Coronary artery (tissue), 2 donors: Measurements from ENCODE around the gene IKBKE.
A peak's percentile ranks its signal among the peaks of the same experiment; 100 is the strongest.

Experiments
- DNase-seq: peaks from one replicate; pipeline ENCODE4 v3.0.0-alpha.2; 2017; ENCODE audit warnings: low spot score
- H3K27ac ChIP-seq, 2 donors: fragments of 200-600 bp; sonication (generic); one replicate each; pipeline ENCODE4 v1.5.1; 2016 to 2019
- H3K4me3 ChIP-seq: fragments of 200-600 bp; sonication (generic); 2 replicates; pipeline ENCODE4 v1.5.1; 2016; ENCODE audit warnings: mild to moderate bottlenecking, moderate library complexity
- TF ChIP-seq, protein P1 (sequence below): fragments of 200-600 bp; sonication (generic); IDR thresholded peaks from one replicate; pipeline ENCODE4 v1.5.1; 2019; ENCODE audit warnings: antibody characterized with exemption

IKBKE gene

DNA sequence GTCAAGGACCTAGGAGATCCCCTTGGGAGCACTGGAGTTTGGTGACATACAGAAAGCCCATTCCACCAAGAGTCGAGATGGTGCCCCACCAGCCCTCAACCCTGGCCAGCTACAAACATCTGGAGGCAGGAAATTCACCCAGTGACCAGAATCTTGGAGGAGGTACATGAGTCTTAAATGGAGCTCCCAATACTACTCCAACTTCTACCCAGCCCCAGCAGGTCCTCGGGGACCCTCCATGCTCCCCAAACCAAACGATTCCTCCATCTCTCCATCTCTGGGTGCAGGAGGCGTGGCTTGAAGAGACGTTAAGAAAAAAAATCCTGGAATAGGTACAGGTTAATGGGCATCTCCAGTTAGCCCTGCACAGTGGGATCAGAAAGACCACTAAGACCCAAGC, 31.6 kb downstream of the IKBKE start:
- Histone ChIP-seq H3K4me3 (peak overlapping the region; percentile 39), H3K27ac (peak overlapping the region; percentile 50 to 90)
- DNase-seq, result no peak
- TF ChIP-seq, protein P1, sequence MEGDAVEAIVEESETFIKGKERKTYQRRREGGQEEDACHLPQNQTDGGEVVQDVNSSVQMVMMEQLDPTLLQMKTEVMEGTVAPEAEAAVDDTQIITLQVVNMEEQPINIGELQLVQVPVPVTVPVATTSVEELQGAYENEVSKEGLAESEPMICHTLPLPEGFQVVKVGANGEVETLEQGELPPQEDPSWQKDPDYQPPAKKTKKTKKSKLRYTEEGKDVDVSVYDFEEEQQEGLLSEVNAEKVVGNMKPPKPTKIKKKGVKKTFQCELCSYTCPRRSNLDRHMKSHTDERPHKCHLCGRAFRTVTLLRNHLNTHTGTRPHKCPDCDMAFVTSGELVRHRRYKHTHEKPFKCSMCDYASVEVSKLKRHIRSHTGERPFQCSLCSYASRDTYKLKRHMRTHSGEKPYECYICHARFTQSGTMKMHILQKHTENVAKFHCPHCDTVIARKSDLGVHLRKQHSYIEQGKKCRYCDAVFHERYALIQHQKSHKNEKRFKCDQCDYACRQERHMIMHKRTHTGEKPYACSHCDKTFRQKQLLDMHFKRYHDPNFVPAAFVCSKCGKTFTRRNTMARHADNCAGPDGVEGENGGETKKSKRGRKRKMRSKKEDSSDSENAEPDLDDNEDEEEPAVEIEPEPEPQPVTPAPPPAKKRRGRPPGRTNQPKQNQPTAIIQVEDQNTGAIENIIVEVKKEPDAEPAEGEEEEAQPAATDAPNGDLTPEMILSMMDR, result no peak

DNA sequence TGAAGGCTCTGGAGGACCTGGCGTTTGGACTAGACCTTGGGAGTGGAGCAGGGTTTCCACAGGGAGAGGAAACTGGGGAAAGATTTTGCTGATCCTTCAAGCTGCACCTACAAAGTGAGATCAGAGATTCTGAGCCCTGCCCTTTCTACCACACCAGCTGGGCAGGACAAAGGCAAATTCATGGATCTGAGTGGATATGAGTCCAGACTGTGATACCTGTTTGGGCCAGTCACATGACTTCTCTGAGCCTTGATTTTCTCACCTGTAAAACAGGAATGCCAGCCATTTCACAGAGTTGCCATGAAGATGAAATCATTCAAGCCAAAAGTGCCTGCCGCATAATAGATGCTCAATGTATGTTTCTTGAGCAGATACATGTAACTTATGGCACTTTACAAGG, 32.1 kb downstream of the IKBKE start:
- TF ChIP-seq, protein P1, result no peak
- Histone ChIP-seq H3K4me3 (no peak overlapping the region), H3K27ac (peak overlapping the region; percentile 50 to 90)
- DNase-seq, result no peak

GRCh38 chr1:206502812-206503211, 32.5 kb downstream of the IKBKE start:
- DNase-seq, result no peak
- TF ChIP-seq, protein P1, result no peak
- H3K27ac ChIP-seq, result peak overlapping the region in 1 of 2 donors; percentile 90
- H3K4me3 ChIP-seq, result no peak overlapping the region

- peak; percentile 88 for DNase-seq
Observed at GRCh38 chr1:206503591-206504362, 33.5 kb downstream of the IKBKE start.

DNA sequence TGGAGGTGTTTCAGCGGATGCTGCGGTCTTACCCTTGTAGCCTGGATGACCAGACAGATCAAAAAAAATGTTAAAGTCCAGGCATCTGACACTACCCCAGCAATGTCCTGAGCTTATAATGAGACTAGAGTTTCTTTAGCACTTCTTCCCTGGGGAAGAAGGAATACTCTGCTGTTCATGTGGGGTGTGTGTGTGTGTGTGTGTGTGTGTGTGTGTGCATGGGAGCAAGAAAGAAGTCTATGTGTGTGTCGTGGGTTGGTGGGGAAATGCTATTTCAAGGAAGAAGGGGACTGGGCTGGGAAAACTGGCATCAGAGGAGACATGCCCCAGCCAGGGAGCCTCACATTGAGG, 34.1 kb downstream of the IKBKE start:
- no peak for DNase-seq
- Histone ChIP-seq H3K27ac (peak overlapping the region in 1 of 2 donors; percentile 90), H3K4me3 (no peak overlapping the region)
- TF ChIP-seq, protein P1, result no peak

More at GRCh38 chr1:206503591-206504362, 33.5 kb downstream of the IKBKE start:
- Histone ChIP-seq H3K4me3 (peak overlapping the region; percentile 4), H3K27ac (peak overlapping the region in 1 of 2 donors; percentile 90)
- TF ChIP-seq, protein P1, result no peak

GRCh38 chr1:206505702-206506355, 35.6 kb downstream of the IKBKE start:
- no peak for DNase-seq
- Histone ChIP-seq H3K4me3 (no peak overlapping the region), H3K27ac (no peak overlapping the region)
- TF ChIP-seq, protein P1, result no peak
